NCI-H526 (cell line): ENCODE results near the gene FUT7.

Experiments
- DNase-seq, 2 experiments: peaks; one replicate each; lab custom pipeline; 2025; lab: John Stamatoyannopoulos, UW

Gene FUT7

GRCh38 chr9:137004285-137004684 lies 27.6 kb downstream of the FUT7 start:
- DNase-seq: peak in 1 of 2 experiments; percentile 22

DNA sequence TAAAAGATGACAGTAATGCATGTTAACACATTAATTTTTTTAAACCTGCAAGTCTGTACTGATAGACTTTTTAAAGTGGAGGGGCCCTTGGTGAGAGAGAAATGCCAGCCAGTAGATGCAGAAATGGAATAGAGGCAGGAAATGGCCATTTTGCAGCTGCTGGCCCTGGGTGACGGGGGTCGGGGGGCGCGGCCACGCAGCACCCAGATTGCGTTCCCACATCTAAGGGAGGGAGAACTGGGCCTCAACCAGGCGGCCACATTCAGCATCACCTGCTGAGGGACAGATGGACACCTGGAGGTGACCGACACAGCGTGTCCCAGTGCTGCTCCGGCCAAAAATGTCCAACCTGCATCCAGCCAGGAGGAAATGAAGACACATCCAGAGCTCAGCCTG lies 29.2 kb downstream of the FUT7 start:
- no peak for DNase-seq

- no peak for DNase-seq
These were observed 29.8 kb downstream of the FUT7 start for GRCh38 chr9:137001857-137002645.

GRCh38 chr9:137000177-137000930 lies 31.5 kb downstream of the FUT7 start:
- DNase-seq: no peak

DNA sequence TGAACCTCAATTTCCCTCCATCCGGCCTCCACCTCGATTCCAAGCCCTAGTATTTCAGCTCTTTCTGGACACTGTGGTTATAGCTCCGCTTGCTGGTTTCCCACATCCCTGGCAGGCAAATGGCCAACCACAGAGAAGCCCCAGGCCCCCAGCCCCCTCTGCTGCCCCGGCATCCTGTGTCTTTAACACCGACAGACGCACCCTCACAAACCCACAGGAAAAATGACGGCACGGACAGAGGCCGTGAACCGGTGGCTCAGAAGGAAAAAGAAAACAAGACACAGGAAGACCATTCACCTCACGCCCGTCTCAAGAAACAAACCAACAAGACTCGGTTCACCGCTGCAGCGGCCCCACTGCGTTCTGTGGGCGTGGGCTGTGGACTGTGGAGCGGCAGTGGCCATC lies 34.1 kb downstream of the FUT7 start:
- DNase-seq: no peak

GRCh38 chr9:136997371-136997770 lies 34.5 kb downstream of the FUT7 start:
- DNase-seq: no peak

DNA sequence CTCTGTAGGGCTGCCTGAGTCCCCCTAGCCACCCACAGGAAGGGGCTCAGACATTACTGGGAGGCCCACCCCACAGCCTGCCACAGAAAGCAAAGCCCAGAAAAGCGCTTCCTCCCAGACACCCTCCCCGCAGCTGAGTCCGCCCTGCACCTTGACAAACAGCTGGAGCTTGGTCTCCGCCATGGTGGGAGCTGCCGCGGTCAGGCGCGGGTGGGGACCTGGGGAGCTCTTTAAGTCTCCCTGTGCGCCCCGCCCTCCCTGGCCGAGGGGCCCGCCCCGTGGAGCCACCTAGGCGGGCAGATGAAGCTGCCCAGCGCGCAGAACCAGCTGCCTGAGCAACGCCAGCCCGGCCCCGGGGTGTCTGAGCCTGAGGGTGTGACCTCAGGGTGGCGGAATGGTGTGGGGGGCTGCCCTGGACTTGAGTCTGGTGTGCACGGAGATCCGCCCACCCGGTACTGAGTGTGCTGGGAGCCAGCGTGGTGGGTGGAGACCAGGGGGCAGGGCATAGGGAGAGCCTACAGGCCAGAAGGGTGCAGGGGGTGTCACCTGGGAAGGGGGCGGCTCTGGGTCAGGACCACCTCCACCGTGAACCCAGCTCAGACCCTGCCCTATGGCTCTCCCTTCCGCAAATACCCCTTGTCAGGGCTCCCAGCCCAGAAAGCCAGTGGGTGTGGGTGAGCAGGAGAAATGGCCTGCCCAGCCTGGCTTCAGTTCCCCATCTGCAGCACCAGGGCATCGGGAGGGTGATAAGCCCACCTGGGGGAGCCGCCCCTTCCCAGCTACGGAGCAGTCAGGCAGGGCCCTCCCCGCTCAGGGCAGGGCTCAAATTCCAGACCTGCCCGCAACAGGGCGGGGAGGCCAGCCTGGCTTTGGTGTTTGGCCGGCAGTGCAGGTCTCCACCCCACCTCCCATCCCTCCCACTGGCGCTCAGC lies 35.3 kb downstream of the FUT7 start, which contains the start of gene CLIC3:
Gene CLIC3, minus strand, starts transcription at position 208 of the 932 bp plus-strand sequence. Its CDS starts 25 bp downstream, at position 183.
- peak in 1 of 2 experiments; percentile 23 for DNase-seq

- DNase-seq: no peak
These were observed 36.0 kb downstream of the FUT7 start for GRCh38 chr9:136995772-136996311.

DNA sequence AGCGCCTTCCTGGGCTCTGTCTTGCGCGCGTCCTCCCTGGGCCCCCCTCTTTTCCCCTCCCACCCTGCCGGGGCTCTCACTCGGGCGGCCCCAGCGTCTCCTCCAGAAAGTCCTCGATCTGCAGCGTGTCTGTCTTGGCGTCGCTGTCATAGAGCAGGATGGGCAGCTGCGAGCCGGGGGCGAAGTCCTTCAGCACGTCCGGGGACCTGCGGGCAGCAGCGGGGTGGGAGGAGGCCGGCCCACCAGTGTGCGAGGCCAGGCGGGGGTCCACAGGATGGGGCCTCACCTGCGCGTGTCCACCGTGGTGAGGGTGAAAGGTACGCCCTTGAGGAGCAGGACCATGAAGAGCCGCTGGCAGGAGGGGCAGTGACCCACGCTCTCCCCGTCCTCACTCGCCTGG lies 36.5 kb downstream of the FUT7 start:
- no peak for DNase-seq

DNA sequence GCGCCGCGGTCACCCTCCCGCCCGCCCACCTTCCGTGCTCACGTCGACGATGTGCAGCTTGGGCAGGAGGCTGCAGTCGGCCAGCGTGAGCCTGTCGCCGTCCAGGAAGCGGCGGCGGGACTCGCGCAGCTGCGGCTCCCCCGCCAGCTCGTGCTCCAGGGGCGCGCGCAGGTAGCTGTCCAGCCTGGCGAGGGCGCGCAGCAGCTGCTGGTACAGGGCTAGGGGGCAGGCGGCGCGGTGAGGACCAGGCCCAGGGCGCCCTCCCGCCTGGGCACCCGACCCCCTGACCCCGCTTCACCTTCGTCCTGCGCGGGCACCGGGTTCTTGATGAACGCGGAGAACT lies 37.0 kb downstream of the FUT7 start:
- DNase-seq: no peak

DNA sequence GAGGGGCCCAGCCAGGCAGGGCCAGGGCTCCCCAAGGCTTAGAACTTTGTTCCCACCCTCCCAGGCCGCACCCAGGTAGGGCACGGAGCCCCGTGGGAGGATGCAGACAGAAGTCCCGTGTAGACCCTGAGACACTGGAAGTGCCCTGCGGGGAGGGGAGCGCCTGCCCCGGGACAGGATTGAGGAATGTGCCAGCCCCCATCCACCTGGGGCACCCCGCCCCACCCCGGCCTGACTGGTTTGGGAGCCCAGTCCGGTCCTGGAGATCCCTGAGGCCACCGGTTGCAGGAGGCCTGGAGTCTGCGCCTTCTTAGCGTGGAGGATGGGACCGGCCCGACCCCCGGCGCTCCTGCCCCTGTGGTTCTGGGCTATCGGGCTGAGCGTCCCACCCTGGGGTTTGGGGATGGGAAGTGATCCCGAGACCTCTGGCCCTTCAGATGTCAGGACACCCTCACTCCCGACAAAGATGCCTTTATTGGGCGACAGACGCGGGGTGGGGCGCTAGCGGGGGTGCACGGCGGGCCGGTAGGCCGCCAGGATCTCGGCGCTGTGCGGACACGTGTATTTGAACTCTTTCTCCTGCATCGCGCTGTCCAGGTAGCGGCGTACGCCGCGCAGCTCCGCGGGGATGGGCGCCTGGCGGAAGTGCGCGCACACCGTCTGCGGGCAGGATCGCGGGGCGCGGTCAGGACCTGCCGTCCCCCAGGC lies 37.6 kb downstream of the FUT7 start:
- DNase-seq: no peak

DNA sequence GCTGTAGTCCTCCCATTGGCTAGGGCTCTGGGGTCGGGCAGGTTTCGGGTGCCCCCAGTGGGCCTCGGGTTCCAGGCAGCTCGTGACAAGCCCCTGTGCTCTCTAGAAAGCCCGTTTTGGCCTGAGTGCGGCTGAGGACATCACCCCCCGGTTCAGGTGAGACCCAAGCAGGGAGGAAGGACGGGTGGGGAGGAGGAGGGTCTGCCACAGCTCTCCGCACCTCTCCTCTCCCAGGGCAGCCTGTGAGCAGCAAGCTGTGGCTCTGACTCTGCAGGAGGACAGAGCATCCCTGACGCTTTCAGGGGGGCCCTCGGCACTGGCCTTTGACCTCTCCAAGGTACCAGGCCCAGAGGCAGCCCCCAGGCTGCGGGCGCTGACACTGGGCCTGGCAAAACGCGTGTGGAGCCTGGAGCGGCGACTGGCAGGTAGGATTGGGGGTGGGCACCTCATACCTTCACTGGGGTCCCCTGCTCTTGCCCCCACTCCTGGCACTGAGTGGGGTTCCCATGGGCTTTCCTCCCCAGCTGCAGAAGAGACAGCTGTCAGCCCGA lies 39.0 kb downstream of the FUT7 start:
- DNase-seq: no peak

DNA sequence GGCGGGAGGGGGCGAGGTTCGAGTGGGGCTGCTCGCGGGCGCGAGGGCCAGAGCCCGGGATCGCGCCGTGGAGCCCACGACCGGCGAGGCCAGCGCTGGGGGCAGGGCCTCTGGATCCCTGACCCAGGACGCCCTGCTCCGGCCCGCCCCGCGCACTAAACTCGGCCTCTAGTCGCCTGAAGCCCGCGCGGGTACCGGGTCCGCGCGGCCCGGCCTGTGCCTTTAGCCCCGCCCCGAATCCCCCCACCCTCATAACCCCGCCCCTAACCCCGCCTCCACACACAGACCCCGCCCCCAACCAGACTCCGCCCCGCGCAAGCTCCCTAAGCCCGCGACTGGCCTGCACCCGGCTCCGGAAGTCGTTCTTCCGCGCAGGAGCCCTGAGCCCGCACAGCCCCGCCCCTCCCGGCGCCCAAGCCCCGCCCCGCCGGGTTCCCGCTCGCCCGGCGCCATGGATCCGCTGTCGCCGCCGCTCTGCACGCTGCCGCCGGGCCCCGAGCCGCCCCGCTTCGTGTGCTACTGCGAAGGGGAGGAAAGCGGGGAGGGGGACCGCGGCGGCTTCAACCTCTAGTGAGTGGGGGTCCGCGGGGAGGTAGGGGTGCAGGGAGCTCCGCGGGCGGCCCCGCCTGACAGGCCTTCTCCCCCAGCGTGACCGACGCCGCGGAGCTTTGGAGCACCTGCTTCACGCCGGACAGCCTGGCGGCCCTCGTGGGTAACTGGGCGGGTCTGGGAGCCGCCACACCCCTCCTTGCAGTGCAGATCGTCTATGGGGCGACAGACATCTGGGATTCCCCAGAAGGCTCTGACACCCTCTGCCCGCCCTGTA lies 39.7 kb downstream of the FUT7 start, which contains the start of gene PAXX:
Gene PAXX, plus strand, starts transcription at position 430 of the 826 bp plus-strand sequence. Its CDS starts 22 bp downstream, at position 452.
- peak; percentile 52 to 91 for DNase-seq

DNA sequence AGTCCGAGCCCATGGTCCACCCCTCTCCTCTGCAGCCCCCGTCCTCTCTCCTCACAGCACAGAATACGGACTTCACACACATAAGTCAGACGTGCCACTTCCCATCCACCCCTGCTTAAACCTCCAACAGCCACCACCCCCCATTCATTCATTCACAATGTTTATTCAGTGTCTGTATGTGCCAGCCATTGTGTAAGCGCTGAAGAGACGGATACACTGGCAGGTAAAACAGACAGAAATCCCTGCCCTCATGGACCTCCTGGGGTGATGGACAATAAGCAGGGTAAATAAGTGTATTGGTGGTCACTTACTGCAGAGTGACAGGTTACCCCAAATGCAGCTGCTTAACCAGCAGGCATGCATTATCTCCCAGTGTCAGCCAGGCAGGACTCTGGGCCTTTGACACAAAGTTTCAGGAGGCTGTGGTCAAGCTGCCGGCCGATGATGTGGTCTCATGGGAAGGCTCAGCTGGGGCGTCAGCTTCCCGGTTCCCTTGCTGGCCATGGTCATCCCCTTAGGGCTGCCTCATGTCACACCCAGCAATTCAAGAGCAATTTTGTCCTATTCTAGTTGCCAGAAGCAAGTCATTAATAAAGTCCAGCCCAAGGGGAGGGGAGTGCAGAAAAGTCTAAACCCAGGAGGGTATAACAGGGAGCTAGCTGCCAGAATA lies 41.5 kb downstream of the FUT7 start:
- no peak for DNase-seq

DNA sequence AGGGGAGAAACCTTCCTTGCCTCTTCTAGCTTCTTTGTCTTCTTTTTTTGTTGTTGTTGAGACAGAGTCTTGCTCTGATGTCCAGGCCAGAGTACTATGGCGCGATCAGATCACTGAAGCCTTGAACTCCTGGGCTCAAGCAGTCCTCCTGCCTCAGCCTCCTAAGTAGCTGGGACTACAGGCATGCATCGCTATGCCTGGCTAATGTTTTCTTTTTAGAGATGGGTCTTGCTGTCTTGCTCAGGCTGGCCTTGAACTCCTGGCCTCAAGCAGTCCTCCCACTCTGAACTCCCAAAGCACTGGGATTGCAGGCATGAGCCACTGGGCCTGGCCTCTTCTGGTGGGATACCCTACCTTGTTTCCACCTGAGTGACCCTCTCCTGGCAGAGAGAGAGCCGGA lies 43.0 kb downstream of the FUT7 start:
- no peak for DNase-seq

- no peak for DNase-seq
These were observed 46.0 kb downstream of the FUT7 start for GRCh38 chr9:136985853-136986252.

DNA sequence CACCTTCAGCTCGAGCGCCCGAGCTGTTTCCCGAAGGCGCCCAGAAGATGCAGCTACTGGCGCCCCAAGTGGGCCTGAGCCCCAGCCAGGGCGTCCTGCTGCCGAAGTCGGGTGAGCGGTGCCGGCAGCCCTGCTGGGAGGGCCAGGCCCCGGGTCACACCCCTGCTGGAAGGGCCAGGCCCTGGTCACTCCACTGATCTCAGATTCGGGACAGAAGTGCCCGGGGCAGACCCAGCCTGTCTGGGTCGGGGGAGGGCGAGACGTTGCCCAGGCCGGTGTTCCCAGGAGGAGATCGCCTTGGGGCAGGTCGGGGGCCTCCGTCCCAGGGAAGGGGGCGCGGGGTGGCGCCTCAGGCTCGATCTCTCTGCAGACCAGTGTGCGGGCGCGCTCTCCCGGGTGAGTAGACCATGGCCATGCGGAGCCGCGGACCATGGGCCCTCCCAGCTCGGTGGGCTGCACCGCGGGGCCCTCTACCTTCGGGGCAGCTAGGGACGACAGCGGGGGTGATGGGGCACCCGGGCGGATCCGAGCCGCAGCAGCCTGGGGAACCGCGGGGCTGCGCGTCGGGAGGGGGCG lies 46.8 kb downstream of the FUT7 start:
- DNase-seq: no peak

GRCh38 chr9:136984464-136985026 lies 47.3 kb downstream of the FUT7 start:
- no peak for DNase-seq
